Brain microvascular endothelial cell (primary cell): ENCODE measurements around the gene USP16.
A peak's percentile ranks its signal among the peaks of the same experiment; 100 is the strongest.
"Not testable (repeated sequence)": the region's sequence is repeated elsewhere in the genome, so short reads cannot be mapped to it uniquely, and the experiment has no call there.

ENCODE experiments used
- DNase-seq: peaks from one replicate; pipeline ENCODE4 v3.0.0-alpha.2; 2020
- H3K27ac ChIP-seq: fragments of 250-450 bp; sonication (Bioruptor Pico); 2 replicates; pipeline ENCODE4 v1.5.1; 2020; ENCODE audit warnings: mild to moderate bottlenecking, moderate library complexity
- H3K27me3 ChIP-seq: fragments of 250-450 bp; sonication (Bioruptor Pico); replicated peaks from 2 replicates; pipeline ENCODE4 v1.5.1; 2020; ENCODE audit warnings: mild to moderate bottlenecking
- H3K36me3 ChIP-seq: fragments of 250-450 bp; sonication (Bioruptor Pico); replicated peaks from 2 replicates; pipeline ENCODE4 v1.5.1; 2020; ENCODE audit warnings: mild to moderate bottlenecking
- H3K4me3 ChIP-seq: 2 replicates; pipeline ENCODE4 v1.5.1; 2011; ENCODE audit warnings: low read depth, mild to moderate bottlenecking, control low read depth, low read length, moderate library complexity
- in situ Hi-C: cut with HindIII; loops from 2 replicates; pipeline ENCODE4 v1.10.0; 2017; ENCODE audit warnings: low sequenced_read_pairs, low pct_ligation_motif_present
- TF ChIP-seq, protein P1 (sequence below): IDR thresholded peaks from 2 replicates; pipeline ENCODE4 v1.5.1; 2011; ENCODE audit warnings: low read depth, mild to moderate bottlenecking, moderate library complexity, low read length, control low read depth, inconsistent platforms; ENCODE audit errors: missing control alignments

Gene USP16

GRCh38 chr21:29007135-29007534 is 17.3 kb upstream of the USP16 start:
- Histone ChIP-seq H3K27ac (no peak overlapping the region), H3K36me3 (peaks cover 6% of the 10 kb centered on the region), H3K27me3 (no peaks in the 10 kb centered on the region), H3K4me3 (no peak overlapping the region)
- TF ChIP-seq, protein P1, sequence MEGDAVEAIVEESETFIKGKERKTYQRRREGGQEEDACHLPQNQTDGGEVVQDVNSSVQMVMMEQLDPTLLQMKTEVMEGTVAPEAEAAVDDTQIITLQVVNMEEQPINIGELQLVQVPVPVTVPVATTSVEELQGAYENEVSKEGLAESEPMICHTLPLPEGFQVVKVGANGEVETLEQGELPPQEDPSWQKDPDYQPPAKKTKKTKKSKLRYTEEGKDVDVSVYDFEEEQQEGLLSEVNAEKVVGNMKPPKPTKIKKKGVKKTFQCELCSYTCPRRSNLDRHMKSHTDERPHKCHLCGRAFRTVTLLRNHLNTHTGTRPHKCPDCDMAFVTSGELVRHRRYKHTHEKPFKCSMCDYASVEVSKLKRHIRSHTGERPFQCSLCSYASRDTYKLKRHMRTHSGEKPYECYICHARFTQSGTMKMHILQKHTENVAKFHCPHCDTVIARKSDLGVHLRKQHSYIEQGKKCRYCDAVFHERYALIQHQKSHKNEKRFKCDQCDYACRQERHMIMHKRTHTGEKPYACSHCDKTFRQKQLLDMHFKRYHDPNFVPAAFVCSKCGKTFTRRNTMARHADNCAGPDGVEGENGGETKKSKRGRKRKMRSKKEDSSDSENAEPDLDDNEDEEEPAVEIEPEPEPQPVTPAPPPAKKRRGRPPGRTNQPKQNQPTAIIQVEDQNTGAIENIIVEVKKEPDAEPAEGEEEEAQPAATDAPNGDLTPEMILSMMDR, result no peak
- in situ Hi-C loops, result no loop called here
- DNase-seq, result no peak

- in situ Hi-C loops, result no loop called here
- no peak overlapping the region for H3K27ac ChIP-seq
- H3K27me3 ChIP-seq, result no peaks in the 10 kb centered on the region
These were observed 16.7 kb upstream of the USP16 start for GRCh38 chr21:29007810-29008209.

GRCh38 chr21:29008367-29008766 is 16.1 kb upstream of the USP16 start:
- H3K27ac ChIP-seq, result no peak overlapping the region
- in situ Hi-C loops, result no loop called here

More at GRCh38 chr21:29007810-29008209, 16.7 kb upstream of the USP16 start:
- peak; percentile 31 for DNase-seq
- TF ChIP-seq, protein P1, result no peak
- H3K36me3 ChIP-seq, result peaks cover 6% of the 10 kb centered on the region
- H3K4me3 ChIP-seq, result no peak overlapping the region

DNA sequence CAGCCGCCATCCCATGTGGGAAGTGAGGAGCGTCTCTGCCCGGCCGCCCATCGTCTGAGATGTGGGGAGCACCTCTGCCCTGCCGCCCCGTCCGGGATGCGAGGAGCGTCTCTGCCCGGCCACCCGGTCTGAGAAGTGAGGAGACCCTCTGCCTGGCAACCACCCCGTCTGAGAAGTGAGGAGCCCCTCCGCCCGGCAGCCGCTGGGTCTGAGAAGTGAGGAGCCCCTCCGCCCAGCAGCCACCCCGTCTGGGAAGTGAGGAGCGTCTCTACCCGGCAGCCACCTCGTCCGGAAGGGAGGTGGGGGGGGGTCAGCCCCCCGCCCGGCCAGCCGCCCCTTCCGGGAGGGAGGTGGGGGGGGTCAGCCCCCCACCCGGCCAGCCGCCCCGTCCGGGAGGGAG is 13.2 kb upstream of the USP16 start:
- H3K36me3 ChIP-seq, H3K27me3 ChIP-seq, DNase-seq, H3K4me3 ChIP-seq, in situ Hi-C loops, H3K27ac ChIP-seq: not testable (repeated sequence)

More at GRCh38 chr21:29008367-29008766, 16.1 kb upstream of the USP16 start:
- no peak for DNase-seq
- TF ChIP-seq, protein P1, result no peak
- no peaks in the 10 kb centered on the region for H3K27me3 ChIP-seq
- no peak overlapping the region for H3K4me3 ChIP-seq
- H3K36me3 ChIP-seq, result peaks cover 6% of the 10 kb centered on the region

GRCh38 chr21:29017639-29018237 is 6.7 kb upstream of the USP16 start:
- Histone ChIP-seq H3K27me3 (no peaks in the 10 kb centered on the region), H3K27ac (no peak overlapping the region), H3K4me3 (no peak overlapping the region), H3K36me3 (no peaks in the 10 kb centered on the region)
- TF ChIP-seq, protein P1, result no peak
- in situ Hi-C loops, result no loop called here
- DNase-seq, result no peak

GRCh38 chr21:29018540-29018939 is 5.9 kb upstream of the USP16 start:
- TF ChIP-seq, protein P1, result no peak
- DNase-seq, result no peak
- in situ Hi-C loops, result no loop called here
- Histone ChIP-seq H3K4me3 (peak overlapping the region; percentile 87), H3K36me3 (no peaks in the 10 kb centered on the region), H3K27me3 (no peaks in the 10 kb centered on the region), H3K27ac (peak overlapping the region; percentile 88)
